ENCODE data around the gene TBC1D10B.

DNA sequence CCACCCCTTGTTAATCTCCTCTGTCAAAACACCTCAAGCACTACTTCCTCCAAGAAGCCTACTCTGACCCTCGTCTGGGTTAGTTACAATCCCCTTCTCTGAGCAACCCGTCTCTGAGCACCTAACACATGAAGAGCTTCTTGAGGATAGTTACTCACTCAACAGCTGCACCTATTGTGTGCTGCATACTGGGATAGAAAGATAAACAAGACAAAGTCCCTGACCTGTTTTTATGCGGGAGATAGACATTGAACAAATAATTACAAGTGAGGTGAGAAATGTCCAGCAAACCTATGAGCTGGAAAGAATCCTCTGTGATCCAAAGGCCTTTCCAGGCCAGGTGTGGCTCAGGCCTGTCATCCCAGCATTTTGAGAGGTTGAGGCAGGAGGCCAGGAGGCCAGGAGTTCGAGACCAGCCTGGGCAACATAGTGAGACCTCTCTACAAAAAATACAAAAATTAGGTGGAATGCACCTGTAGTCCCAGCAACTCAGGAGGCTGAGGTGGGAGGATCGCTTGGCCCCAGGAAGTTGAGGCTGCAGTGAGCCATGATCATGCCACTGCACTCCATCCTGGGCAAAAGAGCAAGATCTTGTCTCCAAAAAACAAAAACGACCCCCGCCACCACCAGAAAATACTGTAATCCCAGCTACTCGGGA lies 31.6 kb upstream of the TBC1D10B start:
- TF ChIP-seq, protein P1, sequence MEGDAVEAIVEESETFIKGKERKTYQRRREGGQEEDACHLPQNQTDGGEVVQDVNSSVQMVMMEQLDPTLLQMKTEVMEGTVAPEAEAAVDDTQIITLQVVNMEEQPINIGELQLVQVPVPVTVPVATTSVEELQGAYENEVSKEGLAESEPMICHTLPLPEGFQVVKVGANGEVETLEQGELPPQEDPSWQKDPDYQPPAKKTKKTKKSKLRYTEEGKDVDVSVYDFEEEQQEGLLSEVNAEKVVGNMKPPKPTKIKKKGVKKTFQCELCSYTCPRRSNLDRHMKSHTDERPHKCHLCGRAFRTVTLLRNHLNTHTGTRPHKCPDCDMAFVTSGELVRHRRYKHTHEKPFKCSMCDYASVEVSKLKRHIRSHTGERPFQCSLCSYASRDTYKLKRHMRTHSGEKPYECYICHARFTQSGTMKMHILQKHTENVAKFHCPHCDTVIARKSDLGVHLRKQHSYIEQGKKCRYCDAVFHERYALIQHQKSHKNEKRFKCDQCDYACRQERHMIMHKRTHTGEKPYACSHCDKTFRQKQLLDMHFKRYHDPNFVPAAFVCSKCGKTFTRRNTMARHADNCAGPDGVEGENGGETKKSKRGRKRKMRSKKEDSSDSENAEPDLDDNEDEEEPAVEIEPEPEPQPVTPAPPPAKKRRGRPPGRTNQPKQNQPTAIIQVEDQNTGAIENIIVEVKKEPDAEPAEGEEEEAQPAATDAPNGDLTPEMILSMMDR (IDR thresholded peaks at IDR 0.05), result no peak
- no peak for TF ChIP-seq POLR2AphosphoS5 (IDR thresholded peaks at IDR 0.05)

Data from prostate gland (tissue), 2 donors.